Neuron (in vitro differentiated cells): Measurements from ENCODE around the gene OR8B8.

Experiments used
- H2AFZ ChIP-seq: one replicate; pipeline ENCODE4 v1.6.1; 2013; ENCODE audit warnings: low read depth, mild to moderate bottlenecking, inconsistent platforms, low read length, moderate library complexity
- H3K27me3 ChIP-seq: one replicate; pipeline ENCODE4 v1.6.1; 2013; ENCODE audit warnings: low read length; ENCODE audit not compliant: insufficient read depth
- H3K36me3 ChIP-seq: one replicate; pipeline ENCODE4 v1.6.1; 2013; ENCODE audit warnings: low read length; ENCODE audit not compliant: insufficient read depth
- H3K4me1 ChIP-seq: one replicate; pipeline ENCODE4 v1.6.1; 2013; ENCODE audit warnings: low read length; ENCODE audit not compliant: insufficient read depth
- H3K4me3 ChIP-seq: 2 replicates; pipeline ENCODE4 v1.5.1; 2013; ENCODE audit warnings: mild to moderate bottlenecking, low read length, moderate library complexity
- H3K9me3 ChIP-seq: one replicate; pipeline ENCODE4 v1.6.1; 2013; ENCODE audit warnings: low read length

Gene OR8B8, protein sequence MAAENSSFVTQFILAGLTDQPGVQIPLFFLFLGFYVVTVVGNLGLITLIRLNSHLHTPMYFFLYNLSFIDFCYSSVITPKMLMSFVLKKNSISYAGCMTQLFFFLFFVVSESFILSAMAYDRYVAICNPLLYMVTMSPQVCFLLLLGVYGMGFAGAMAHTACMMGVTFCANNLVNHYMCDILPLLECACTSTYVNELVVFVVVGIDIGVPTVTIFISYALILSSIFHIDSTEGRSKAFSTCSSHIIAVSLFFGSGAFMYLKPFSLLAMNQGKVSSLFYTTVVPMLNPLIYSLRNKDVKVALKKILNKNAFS

DNA sequence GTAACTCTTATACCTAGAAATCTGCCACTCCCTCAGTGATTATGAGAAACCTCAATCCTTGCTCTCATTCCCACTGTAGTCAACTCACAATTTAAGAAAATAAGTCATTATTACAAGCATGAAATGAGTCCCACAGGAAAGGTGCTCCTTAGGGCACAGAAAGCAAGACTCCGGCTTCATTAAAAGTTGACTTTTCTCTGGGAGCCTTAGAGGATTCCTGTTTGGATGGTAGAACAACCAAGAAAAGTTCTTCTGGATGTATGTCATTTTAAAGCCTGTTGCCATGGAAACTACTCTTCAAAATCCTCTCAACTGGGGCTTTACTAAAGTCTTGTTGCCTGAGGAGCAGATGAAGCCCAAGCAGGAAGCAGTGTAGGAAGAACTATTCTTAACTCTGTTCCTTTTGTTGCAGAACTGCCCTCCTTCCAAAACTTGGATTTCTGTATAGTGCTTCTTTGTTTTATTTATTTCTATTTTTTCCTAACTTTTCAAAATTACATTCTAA, at the start of gene OR8B8:
OR8B8 (minus strand) TSS at position 51 of the 505 bp plus-strand sequence. CDS start 4,611 bp downstream, outside the sequence.
- no peaks in the 10 kb centered on the region for H3K4me1 ChIP-seq
- H3K4me3 ChIP-seq, result no peak within 1 kb of the TSS
- H3K36me3 ChIP-seq, result no peaks in the 10 kb centered on the region
- H3K27me3 ChIP-seq, result no peaks in the 10 kb centered on the region
- H2AFZ ChIP-seq, result no peak within 1 kb of the TSS
- no peaks in the 10 kb centered on the region for H3K9me3 ChIP-seq

DNA sequence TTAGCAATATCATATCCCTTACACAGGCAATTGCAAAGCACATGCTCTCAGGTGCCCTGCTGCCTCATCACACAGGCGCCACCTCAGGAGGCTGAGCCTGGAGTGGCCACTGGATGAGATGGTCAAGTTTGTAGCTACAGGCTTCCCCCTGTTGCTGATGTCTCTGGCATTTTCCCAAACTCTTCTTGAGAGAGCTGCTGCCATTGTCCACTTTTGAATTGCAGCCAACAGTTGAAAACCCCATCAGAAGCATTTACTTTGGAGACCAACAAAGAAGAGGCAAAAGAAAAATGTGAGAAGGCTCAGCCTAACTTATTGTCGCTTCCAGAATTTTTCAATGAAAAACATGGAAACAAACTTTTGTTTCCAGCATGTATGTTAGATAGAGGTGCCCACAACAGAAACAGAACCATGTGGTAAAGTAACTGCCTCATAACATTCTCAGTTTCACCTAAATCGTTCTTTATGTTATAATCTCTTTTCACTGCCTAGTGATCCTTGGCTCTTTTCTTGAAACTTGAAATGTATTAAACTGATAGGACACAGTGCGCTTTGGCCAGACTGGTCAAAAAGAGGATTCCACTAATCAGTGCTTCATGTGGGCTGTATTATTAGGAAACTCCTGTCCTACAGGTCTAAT, 47.6 kb upstream of the OR8B8 start:
- Histone ChIP-seq H3K27me3 (no peaks in the 10 kb centered on the region), H3K9me3 (no peaks in the 10 kb centered on the region), H3K4me3 (no peak overlapping the region), H2AFZ (no peak overlapping the region), H3K36me3 (no peaks in the 10 kb centered on the region), H3K4me1 (no peaks in the 10 kb centered on the region)

DNA sequence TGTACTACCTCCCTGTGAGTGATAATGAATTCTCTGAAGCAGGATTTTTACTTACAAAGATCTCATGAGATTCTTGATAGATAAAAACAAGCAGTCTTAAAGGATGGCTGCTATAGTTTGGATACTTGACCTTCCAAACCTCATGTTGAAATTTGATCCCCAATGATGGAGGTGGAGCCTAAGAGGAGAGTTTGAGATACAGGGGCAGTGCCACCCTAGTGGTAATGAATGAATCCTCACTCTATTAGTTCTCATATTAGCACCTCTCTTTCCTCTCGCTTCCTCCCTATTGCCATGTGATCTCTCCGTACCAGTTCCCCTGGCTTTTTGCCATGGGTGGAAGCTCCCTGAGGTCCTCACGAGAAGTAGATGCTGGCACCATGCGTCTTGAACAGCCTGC, 37.9 kb upstream of the OR8B8 start:
- H2AFZ ChIP-seq, result no peak overlapping the region
- H3K9me3 ChIP-seq, result no peaks in the 10 kb centered on the region
- H3K4me1 ChIP-seq, result no peaks in the 10 kb centered on the region
- H3K27me3 ChIP-seq, result no peaks in the 10 kb centered on the region
- H3K36me3 ChIP-seq, result no peaks in the 10 kb centered on the region
- no peak overlapping the region for H3K4me3 ChIP-seq

DNA sequence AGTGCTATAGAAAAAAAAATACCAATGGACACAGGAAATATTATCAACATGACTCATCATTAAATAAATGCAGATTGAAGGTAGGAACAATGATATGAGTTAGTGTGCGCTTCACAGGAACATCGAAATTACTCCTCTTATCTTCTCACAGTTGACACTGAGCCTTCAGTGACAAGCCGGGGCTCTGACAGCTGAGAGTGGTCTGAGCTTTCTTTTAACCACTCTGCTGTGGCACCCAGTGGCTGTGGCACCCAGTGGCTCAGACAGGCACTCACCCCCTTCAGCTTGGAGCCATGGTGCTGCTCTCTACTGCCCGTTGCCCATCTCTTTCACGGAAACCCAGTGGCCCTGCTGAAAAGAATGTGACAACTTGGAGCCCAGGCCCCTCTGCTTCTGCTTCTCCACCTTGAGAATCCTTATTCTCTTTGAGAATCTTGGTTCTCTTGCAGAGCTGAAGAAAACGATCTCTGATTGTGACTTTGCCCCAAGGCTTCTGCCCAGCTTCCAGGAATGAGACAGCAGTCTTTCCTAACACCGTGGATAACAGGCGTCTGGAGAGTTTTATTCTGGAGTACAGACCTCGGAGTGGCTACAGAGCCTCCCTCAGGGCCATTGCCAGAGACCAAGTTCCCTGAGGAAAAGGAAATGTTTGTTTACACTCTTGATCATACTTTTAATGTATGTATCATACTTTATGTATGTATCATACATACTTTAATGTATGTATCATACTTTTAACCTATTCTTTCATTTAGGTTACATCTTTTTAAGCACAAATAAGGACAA, 37.1 kb upstream of the OR8B8 start:
- Histone ChIP-seq H3K36me3 (no peaks in the 10 kb centered on the region), H3K4me1 (no peaks in the 10 kb centered on the region), H3K27me3 (no peaks in the 10 kb centered on the region), H3K4me3 (no peak overlapping the region), H2AFZ (no peak overlapping the region), H3K9me3 (no peaks in the 10 kb centered on the region)

DNA sequence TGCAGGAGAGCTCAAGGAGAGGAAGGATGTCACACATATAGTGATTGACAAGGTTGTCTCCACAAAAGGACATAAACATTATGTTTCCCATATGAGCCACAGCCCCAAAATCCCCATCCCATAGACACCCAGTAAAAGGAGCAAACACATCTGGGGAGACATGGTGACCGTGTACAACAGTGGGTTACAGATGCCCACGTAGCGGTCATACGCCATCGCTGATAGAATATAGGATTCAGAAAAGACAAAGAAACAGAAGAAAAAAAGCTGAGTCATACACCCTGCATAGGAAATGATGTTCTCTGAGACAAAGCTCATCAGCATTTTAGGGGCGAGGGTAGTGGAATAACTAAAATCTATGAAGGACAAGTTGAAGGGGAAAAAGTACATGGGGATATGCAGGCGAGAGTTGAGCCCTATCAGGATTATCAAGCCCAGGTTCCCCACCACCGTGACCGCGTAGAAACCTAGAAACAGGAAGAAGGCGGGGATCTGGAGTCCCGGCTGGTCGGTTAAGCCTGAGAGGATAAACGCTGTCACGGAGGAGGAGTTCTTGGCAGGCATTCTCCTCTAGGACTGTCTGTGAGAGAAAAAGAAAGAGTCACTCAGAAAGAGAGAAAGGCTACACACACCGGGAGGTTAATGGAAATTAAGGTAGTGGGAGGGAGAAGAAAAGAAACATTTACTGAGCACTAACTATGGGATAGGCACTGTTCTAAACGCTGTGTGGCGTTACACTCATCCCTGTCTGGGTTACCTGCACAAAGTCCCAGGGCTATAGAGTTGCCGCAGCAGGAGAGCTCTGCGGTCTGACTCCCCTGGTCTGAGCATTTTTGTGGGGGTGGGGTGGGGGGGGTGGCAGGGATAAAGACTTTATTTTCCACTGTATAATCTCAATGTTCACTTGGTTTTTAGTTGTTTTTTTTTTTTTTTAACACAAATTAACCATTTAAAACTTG, 36.1 kb upstream of the OR8B8 start:
- H3K4me3 ChIP-seq, result no peak overlapping the region
- H3K9me3 ChIP-seq, result no peaks in the 10 kb centered on the region
- no peaks in the 10 kb centered on the region for H3K4me1 ChIP-seq

DNA sequence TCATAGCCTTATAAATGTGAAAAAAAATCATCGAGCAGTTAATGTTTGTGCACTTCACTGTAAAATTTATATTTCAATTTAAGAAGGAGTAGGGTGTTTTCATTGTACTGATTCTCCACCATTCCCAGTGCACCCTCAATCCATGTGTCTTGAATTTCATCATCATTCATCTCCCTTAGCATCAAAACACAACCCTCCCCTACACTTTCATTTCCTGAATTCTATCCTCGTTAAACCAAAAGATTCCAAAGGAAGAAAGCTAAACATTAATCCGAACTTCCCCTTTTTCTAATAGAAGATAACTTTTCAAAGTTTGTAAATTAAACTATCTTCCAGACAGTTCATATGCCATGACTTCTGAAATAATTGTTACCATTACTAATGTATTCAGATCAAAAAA, 34.1 kb upstream of the OR8B8 start:
- no peaks in the 10 kb centered on the region for H3K4me1 ChIP-seq
- H3K4me3 ChIP-seq, result no peak overlapping the region
- no peaks in the 10 kb centered on the region for H3K36me3 ChIP-seq
- no peaks in the 10 kb centered on the region for H3K27me3 ChIP-seq
- H3K9me3 ChIP-seq, result no peaks in the 10 kb centered on the region
- H2AFZ ChIP-seq, result no peak overlapping the region

More for the DNA sequence above, 36.1 kb upstream of the OR8B8 start:
- no peaks in the 10 kb centered on the region for H3K36me3 ChIP-seq
- peak overlapping the region; percentile 13 for H2AFZ ChIP-seq
- H3K27me3 ChIP-seq, result no peaks in the 10 kb centered on the region

DNA sequence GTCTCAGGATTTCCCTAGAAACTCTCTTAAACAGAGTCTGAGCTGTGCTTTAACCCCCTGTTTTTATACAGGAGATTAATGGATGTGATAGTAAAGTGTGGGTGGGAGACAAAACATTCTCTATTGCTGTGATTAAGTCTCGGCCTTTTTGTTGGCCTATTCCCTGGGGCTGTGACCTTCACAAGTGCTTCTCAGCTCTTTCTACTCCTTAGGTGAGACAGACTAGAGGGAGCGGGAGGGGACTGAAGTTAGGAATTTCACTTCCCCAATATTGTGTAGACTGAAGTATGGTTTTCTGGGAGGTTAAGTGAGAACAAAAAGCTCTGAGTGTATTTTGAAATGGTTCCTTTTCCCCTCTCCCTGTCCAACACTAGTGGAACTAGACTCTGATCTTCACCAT, 29.8 kb upstream of the OR8B8 start:
- Histone ChIP-seq H3K27me3 (no peaks in the 10 kb centered on the region), H2AFZ (no peak overlapping the region), H3K9me3 (no peaks in the 10 kb centered on the region), H3K4me3 (no peak overlapping the region), H3K36me3 (no peaks in the 10 kb centered on the region), H3K4me1 (no peaks in the 10 kb centered on the region)

DNA sequence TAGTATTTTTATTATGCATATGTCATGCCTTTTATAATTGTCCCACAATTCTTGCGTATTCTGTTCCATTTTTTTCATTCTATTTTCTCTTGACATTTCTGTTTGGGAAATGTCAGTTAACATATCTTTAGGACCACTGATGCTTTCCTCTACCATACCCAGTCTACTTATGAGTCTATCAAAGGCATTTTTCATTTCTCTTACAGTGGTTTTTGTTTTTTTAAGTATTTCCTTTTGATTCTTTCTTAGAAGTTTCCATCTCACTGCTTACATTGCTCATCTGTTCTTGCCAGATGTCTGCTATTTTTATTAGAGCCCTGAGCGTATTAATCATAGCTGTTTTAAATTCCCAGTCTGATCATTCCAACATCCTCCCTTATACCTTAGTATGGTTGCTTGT, 29.3 kb upstream of the OR8B8 start:
- H3K27me3 ChIP-seq, result no peaks in the 10 kb centered on the region
- H3K36me3 ChIP-seq, result no peaks in the 10 kb centered on the region
- no peak overlapping the region for H3K4me3 ChIP-seq
- no peaks in the 10 kb centered on the region for H3K9me3 ChIP-seq
- no peak overlapping the region for H2AFZ ChIP-seq
- H3K4me1 ChIP-seq, result no peaks in the 10 kb centered on the region

DNA sequence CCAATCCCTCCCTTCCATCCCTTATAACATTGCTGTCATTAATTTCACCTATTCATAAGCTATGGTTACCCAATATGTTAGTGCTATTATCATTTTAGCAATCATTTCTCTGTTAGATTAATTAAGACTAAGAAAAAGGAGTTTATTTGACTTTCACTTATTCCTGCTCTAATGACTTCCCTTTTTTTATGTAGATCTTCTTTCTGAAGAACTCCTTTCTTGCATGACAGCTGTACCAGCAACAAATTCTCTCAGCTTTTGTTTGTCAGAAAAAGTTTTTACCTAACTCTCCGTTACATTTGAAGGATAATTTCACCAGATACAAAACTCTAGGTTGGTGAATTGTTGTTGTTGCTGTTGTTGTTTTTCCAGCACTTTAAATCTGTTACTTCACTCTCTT, 28.6 kb upstream of the OR8B8 start:
- no peaks in the 10 kb centered on the region for H3K4me1 ChIP-seq
- H3K36me3 ChIP-seq, result no peaks in the 10 kb centered on the region
- H3K27me3 ChIP-seq, result no peaks in the 10 kb centered on the region
- H3K9me3 ChIP-seq, result no peaks in the 10 kb centered on the region
- H3K4me3 ChIP-seq, result no peak overlapping the region
- H2AFZ ChIP-seq, result no peak overlapping the region

DNA sequence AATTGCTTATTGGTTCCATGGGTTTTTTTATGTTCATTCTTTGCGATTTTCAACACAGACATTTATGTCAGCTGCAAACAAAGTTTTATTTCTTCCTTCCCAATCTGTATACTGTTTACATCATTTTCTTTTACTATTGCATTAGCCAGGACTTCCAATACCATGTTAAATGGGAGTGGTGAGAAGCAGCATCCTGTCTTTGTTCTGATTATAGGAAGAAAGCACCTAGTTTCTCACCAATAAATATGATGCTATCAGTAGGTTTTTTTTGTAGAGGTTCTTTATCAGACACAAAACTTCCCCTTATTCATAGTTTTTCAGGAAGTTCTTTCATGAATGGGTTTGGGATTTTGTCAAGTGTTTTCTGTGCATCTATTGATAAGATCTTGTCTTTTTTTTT, 28.0 kb upstream of the OR8B8 start:
- no peak overlapping the region for H2AFZ ChIP-seq
- H3K9me3 ChIP-seq, result no peaks in the 10 kb centered on the region
- H3K4me1 ChIP-seq, result no peaks in the 10 kb centered on the region
- H3K27me3 ChIP-seq, result no peaks in the 10 kb centered on the region
- no peaks in the 10 kb centered on the region for H3K36me3 ChIP-seq
- H3K4me3 ChIP-seq, result no peak overlapping the region

DNA sequence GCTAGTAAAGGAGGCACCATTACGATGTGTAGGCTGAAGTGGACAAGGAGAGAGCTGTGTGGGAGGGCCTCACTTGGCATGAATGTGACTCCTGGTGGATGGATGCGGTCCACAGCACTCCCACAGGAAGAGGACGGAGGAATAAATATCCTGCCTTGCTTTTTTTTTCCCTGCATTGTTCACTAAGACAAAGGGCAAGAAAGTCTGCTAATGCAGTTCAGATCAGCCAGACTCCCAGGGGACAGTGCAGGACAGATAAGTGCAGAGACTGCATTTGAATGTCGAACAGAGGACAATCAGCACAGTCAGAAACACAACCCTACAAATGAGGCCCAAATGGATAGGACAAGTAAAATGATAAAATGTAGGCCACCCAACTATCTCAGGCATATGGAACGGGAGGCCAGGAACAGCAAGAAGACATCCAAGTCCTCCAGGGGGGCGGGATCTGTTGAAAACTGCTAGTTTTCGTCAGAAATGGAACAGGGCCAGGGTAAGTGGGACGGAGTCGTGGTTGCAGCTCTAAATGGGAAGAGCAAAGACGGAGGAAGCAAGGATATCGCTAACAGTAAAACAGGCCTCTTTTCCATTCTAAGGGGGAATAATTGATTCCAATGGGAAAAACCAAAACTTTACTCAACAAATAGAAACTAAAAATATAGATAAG, 25.2 kb upstream of the OR8B8 start:
- H2AFZ ChIP-seq, result no peak overlapping the region
- no peaks in the 10 kb centered on the region for H3K9me3 ChIP-seq
- H3K36me3 ChIP-seq, result no peaks in the 10 kb centered on the region
- H3K27me3 ChIP-seq, result no peaks in the 10 kb centered on the region
- H3K4me1 ChIP-seq, result no peaks in the 10 kb centered on the region
- H3K4me3 ChIP-seq, result no peak overlapping the region

DNA sequence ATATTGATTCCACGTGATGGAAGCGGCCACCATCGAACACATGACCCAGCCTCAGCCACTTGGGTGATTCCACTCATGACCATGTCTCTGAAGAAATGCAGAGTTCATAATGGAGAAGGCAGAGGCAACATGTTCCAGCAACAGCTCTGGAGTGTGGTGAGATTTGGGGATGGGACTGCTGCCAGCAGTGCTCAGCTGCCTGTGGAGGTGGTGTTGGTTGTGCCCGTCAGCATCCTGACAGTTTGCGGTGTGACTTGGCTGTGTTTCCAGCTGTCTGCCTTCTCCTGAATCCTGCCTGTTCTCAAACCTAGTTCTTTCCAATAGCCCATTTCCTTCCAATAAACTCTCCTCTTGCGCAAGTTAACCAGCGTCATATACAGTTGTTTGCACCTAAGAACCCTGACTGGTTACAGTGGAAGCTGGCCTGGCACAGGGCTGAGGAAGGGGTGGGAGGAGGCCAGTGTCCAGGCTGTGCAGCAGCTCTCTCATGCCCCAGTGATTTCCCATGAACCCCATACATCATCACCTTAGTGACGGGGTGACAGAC, 22.0 kb upstream of the OR8B8 start:
- H2AFZ ChIP-seq, result no peak overlapping the region
- no peaks in the 10 kb centered on the region for H3K36me3 ChIP-seq
- H3K4me3 ChIP-seq, result no peak overlapping the region
- peaks cover 3% of the 10 kb centered on the region for H3K27me3 ChIP-seq
- no peaks in the 10 kb centered on the region for H3K4me1 ChIP-seq
- no peaks in the 10 kb centered on the region for H3K9me3 ChIP-seq
